HG02678 (cell line): ENCODE results near the gene FDCSP.
"Not testable (repeated sequence)": the region's sequence is repeated elsewhere in the genome, so short reads cannot be mapped to it uniquely, and the experiment has no call there.

Experiments
- ATAC-seq: cut with Tn5 transposase; IDR thresholded peaks from one replicate; pipeline ENCODE4 v1.9.1; 2021; ENCODE audit warnings: mild to moderate bottlenecking, moderate library complexity; ENCODE audit not compliant: unreplicated experiment

FDCSP gene

DNA sequence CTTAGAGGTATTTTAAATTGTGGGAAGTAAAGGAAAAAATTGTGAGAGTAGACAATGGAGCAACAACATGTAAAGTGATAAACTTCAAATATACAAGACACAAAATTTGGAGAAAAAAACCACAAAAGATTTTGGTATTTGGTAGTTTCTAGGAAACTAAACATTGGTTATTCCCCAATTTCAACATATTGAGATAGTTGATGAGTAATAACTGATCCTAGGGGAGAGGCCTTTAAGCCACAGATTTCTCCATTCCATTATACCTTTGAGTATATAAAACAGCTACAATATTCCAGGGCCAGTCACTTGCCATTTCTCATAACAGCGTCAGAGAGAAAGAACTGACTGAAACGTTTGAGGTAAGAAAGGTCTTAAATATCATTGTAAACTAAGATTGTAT, at the start of gene FDCSP:
TSS of gene FDCSP (plus strand) at position 301 of the 400 bp plus-strand sequence. CDS start 5,071 bp downstream, outside the sequence.
- no peak for ATAC-seq

DNA sequence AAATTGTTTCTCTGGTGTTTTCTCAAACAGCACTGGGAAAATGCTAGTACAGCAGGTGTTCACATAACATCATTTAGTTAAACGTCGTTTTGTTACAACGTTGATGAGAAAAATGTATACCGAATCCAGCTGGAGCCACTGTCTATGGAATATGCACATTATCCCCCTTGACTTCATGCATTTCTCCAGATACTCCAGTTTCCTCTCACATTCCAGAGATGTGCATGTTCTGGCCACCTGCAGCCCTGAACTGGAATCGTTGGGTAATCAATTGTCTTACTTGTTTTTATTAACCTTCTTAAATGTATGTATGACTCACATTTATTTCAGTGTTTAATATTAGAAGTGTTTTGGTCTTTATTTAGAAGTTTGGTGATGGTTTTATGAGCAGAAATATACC, 48.8 kb upstream of the FDCSP start:
- no peak for ATAC-seq

DNA sequence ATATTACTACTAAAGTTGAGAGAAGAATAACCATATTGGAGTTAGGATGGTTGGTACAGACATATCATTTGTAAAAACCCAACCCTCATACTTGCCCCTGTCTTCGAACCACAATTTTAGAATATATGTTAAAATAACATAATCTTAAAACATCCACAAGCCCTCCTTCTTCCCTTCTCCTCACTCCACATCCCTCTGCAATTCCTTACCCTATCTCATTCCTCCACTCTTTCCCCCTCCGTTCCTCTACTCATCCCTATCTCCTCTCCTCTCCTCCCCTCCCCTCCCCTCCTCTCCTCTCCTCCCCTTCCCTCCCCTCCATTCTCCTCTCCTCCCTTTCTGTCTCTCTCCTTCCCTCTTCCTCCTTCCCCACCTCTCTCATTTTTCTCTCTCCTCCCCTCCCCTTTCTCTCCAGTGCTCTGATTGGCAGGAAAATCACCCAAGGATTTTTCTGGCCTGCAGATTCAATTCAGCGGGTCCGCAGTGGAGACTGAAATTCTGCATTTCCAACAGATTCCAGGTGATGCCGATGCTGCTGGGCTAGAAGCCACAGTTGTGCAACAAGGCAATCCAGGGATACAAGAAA, 47.8 kb upstream of the FDCSP start:
- ATAC-seq, result no peak

DNA sequence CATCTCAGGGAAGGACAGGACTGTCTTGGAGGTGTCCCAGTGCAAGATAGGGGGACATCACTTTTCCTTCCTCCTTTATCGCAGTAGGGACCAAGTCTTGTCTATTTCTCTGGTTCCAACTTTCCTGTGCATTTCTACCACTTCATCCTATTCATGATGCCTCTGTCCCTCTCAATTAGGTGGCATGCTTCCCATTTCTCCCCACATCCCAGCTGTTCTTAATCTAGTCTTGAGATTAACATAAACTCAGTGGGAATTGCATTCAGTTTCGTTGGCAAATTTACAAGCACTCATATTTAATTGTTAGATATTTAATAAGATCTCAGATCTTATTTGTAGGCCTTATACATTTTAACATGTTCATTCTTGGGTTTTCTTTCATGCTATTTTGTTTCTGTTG, 46.1 kb upstream of the FDCSP start:
- ATAC-seq, result no peak

DNA sequence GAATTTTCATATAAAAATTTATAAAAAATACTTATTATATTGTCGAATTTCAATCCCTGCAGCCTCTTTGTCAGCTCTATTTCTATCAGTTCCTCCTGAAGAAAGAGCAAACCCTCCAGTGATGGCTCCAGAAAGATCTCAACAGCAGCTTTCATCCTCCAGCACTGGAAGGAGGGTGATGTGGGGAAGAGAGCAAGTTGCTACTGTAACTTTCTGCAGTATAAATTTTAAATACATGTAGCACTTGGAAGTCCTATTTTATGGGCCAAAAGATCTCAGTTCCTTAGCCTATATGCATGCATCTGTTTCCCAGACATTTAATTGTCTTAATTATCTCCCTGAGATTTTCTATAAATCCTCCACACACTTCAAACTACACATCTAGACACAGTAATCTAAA, 44.1 kb upstream of the FDCSP start:
- ATAC-seq, result no peak

DNA sequence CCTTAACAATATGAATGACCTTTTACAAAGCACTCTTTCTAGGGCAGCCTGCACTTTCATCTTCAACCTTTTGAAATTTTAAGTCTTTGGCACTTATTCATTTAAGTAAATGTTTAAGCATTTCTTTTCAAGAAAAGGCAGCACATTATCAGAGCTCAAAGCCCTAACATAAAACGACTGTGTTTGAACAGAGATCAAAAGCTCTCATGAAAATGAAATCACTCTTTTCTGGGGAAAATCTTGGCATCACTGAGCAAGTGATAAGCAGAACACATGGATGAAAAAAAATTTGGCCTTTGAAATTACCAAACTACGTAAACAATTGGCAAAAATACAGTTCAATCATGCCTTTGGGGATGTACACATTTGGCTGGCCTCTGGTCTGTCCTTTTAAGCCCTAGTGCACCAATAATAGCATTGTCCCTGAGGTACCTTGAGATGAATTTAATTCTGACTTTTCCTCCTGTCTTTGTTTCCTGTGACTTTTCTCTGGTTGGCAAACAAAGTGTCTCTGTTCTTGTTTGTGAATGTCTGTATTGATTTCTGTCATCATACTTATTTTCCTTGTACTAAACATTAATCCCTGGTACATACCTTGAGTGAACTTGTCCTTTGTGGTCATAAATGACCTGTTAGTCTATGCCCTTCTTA, 43.3 kb upstream of the FDCSP start:
- no peak for ATAC-seq

DNA sequence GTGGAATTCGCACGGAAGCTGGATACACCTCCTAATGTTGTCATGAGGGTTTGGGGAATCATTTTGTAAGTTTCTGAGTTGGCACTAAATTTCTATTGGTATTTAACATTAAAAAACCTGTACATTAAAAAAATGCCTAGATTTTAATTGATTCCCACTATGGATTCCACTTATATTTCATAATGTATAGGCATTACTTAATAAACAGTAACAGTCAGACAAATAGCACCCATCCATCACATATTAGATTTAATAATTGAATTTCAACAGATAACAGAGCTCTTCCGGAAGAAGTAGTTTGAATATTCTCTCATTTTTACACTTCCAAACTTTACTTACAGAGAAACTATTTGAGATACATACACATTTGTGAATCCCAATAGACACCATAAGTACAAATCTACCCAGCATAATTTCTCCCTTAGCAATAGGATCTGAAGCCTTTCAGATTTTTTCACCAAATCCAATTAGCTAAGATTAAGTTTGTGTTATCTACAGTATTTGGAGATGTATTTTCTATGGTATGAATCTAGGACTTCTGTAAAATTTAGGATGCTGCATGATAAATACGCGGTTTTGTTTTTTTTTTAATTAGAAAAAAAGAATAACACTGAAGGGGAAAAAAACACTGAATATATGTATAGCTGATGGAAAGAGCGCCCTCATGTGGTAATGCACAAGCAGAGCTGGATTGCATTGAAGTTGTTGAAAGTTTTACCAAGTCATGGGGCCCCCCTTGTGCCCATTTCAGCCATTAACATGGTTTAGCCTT, 42.6 kb upstream of the FDCSP start:
- ATAC-seq, result peak; percentile 79

DNA sequence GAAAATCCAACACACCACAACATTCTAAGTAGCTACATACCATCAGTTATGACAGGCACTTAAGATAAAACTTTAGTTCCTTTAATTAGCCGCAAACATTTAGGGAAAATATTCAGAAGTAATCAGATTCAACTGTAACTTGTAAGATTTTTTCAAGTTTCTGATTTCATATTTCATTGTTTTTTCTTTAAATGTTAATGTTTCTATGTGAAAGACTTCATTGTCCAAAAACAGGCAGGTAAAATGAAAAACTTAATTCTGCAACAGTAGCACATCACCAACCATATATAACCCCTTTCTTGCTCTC, 42.0 kb upstream of the FDCSP start:
- ATAC-seq, result no peak

DNA sequence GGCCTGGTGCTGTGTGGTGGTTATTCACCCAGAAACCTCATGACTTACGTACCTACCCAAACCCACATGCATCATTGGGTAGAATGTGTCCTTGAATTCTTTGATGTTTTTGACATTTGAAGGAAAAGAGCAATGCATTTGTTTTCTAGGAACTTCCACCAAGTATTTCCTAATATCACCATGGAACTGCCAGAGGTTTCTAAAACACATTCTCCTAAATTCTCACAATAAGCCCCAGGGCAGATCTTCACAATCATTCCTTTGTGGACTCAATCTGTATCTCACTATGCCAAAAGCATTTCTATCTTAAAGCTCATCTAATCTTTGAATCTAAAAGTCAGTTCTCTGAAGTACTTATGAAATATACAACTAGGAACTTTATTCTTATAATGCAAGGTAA, 38.7 kb upstream of the FDCSP start:
- no peak for ATAC-seq

DNA sequence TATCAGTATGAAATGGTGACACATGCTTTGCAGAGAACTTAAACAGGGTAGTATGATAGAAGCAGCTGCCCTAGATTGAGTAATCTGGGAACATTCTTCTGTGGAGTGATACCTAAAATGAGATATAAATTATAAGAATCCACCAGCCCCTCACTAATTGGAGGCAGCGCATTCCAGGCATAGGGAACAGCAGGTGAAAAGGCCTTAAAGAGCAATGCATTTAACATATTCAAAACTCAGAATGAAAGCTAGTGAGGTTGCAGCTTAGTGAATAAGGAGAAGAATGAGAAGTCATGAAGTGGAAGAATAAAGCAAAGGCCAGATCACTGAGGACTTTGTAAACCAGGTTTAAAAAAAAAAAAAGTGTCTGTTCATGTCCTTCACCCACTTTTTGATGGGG, 35.3 kb upstream of the FDCSP start:
- no peak for ATAC-seq

DNA sequence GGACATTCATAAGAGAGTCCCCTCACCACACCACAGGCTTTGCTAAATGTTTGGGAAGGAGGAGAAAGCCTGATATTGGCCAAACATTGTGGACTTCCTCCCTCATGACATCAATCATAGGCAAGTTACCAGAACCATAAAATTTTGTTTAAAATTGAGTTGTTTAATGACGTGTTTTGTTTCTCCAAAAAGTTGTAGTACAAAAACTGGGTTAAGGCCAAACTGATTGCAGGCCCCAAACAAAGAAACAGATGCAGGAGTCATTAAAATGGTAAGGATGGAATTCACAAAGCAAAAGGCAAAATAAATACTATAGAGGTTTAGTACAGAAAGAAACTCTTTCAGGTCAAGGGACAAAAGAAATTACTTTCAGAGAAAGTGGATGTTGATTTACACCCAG, 34.3 kb upstream of the FDCSP start:
- ATAC-seq, result no peak

DNA sequence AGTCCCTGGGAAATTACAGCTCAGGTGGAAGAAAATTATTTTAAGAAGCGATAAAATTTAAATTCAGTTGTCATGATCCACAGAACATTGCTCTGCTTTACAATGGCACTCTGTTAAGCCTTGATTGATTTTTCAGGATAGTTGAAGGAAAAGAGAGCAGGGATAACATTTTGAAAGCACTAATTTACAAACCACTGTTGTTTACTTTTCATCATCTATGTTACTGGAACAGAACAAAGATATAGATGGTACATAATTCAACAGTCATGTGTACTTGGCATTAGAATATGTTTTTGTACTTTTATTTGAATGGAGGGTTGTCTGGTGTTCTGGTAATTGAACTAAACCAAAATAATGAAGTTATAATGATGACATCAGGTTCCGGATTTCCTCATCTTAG, 33.0 kb upstream of the FDCSP start:
- ATAC-seq, result no peak

DNA sequence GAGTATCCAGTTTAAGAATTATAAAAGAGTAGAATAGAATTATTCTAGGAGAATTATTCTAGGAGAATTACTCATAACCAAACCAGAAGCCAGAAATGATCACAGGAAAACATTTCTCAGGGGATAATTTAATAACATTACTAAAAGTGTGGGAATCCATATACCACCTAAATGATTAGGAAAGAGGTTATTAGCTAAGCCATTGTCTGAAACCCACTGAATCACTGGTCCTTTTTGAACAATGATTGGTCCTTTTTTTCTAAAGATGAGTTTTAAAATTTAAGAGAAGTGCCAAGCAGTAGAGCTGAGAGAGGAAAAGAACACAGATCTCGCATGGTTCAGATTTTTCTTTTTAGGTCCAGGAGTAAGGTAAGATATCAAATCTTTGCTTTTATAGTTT, 30.5 kb upstream of the FDCSP start, which contains the start of gene ODAM:
TSS of gene ODAM (plus strand) at position 301 of the 400 bp plus-strand sequence. CDS start 819 bp downstream, outside the sequence.
- ATAC-seq, result no peak

DNA sequence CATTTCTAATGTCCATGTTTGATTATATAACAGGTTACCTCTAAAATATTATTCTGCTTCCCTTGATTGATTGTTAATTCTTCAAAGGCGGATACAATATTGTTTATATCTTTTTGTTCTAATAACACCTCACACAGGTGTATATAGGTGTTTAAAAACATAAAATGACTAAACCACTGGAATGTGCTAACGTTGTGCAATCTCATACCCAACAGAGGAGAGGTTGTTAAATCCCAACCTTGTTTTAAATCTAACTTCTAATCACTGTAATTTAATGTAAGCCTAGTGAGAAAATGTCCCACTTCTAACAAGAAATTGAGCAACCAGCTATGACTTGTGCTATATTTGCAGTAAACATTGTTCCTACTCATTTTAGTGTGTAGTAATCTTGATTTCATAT, 29.1 kb upstream of the FDCSP start:
- no peak for ATAC-seq

DNA sequence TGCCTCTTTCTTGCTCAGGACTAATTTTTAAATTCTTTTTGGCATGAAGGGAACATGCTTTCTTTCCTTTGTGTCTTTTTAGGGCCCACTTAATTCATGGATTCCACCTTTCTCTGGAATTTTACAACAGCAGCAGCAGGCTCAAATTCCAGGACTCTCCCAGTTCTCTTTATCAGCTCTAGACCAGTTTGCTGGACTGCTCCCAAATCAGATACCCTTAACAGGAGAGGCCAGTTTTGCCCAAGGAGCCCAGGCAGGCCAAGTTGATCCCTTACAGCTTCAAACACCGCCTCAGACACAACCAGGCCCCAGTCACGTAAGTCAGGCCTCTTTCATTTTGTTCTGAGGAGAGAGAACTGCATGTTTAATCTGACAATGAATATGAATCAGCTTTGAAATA, 28.1 kb upstream of the FDCSP start:
- ATAC-seq, result no peak

DNA sequence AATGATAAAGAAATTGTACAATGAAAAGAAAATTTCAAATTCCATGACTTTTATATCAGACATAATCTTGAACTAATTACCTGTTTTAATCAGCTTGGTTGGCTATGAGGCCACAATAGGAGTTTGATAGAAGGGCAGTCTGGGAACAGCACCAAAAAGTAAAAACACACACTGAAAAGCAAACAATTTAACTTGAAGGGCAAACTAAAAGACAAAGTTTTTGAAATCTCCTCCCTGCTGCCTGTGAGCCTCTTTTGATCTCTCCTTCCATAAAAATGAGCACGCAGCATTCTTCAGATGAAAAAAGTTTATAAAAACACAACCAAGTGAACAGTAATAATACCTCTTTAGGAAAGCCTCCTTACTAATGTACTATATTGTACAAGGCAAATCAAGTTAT, 22.3 kb upstream of the FDCSP start:
- no peak for ATAC-seq

DNA sequence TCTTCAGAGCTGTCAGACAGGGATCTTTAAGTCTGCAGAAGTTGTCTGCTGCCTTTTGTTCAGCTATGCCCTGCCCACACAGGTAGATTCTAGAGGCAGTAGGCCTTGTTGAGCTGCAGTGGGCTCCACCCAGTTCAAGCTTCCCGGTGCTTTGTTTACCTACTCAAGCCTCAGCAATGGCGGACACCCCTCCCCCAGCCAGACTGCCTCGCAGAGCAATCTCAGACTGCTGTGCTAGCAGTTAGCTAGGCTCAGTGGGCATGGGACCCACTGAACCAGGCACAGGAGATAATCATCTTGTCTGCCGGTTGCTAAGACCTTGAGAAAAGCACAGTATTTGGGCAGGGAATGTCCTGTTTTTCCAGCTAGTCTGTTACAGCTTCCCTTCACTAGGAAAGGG, 13.2 kb upstream of the FDCSP start:
- not testable (repeated sequence) for ATAC-seq

DNA sequence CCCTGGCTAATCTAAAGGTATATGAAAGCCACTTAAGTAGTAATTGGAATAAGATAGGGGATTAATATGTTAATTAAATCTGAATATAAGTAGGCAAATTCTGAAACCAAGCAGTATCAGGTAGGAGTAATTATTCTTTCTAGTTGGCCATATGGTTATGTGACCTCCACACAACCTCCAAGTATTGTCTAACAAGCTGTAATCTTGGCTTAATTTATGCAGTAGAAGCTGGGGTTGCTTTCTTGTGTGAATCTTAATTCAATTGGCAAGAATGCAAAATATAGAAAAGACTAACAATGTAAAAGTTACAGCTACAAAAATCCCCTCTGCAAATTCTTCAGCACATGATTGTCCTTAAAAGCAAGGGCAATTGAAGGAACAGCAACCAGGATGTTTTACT, 9.8 kb upstream of the FDCSP start:
- ATAC-seq, result not testable (repeated sequence)

DNA sequence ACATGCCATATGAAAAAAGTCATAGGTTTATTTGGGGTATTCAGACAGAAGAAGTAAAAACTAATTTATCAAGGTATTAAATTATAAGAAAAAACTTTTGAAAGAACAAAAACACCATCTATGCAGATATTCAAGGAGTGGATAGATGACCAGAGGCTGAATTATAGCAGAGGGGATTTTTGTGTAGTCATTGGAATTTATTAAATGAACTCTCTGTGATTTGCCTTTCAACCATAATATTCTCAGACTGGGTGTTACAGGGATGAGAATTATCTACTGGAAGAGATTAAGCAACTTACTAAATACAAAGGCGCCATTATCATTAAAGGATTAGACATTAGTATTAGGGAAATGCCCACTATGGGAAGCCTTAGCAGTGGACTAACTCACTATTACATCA, 9.4 kb upstream of the FDCSP start:
- ATAC-seq, result not testable (repeated sequence)

DNA sequence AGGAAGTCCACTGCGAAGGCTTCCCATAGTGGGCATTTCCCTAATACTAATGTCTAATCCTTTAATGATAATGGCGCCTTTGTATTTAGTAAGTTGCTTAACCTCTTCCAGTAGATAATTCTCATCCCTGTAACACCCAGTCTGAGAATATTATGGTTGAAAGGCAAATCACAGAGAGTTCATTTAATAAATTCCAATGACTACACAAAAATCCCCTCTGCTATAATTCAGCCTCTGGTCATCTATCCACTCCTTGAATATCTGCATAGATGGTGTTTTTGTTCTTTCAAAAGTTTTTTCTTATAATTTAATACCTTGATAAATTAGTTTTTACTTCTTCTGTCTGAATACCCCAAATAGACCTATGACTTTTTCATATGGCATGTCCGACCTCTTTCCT, 4.5 kb upstream of the FDCSP start:
- ATAC-seq, result not testable (repeated sequence)

DNA sequence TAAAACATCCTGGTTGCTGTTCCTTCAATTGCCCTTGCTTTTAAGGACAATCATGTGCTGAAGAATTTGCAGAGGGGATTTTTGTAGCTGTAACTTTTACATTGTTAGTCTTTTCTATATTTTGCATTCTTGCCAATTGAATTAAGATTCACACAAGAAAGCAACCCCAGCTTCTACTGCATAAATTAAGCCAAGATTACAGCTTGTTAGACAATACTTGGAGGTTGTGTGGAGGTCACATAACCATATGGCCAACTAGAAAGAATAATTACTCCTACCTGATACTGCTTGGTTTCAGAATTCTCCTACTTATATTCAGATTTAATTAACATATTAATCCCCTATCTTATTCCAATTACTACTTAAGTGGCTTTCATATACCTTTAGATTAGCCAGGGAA, 4.1 kb upstream of the FDCSP start:
- ATAC-seq, result not testable (repeated sequence)

DNA sequence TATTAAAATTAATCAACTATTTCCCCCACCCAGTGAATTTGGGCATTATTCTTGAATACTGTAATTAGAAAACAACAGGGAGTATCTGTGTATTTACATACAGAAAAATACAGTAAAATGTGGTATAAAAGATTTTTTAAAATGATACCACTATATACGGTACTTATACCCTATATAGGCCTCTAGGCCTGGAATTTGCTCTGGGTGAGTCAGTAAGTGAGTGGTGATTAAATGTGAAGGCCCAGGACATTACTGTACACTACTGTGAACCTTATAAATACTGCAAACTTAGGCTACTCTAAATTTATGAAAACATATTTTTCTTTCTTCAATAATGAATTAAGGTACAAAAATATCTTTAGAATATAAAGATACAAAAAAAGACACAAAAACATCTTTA, 10.2 kb downstream of the FDCSP start:
- ATAC-seq, result no peak
